ENCODE measurements around the gene PHC2. TPM values are rescaled to one million over a fixed set of nuclear protein-coding genes. Genes with fewer than 3 reads are reported as not detected.
A peak's percentile ranks its signal among the peaks of the same experiment; 100 is the strongest.

PHC2 gene
- total and polyA plus RNA-seq, 4 donors = 79.9 to 311 (median 121) TPM

GRCh38 chr1:33361532-33362235 lies 69.2 kb downstream of the PHC2 start:
- ATAC-seq (ENCODE audit: insufficient read depth, low FRiP score) (no peak), DNase-seq (peak in 1 of 3 donors; percentile 61)
- no peak for TF ChIP-seq CTCF (IDR thresholded peaks at IDR 0.05; ENCODE audit: control extremely low read depth, extremely low read depth)
- Histone ChIP-seq H3K4me3 (no peak overlapping the region), H3K4me1 (ENCODE audit: control insufficient read depth in 5 of 5, insufficient read depth in 5 of 5, low read length in 5 of 5) (peaks cover 11 to 57% (median 28%) of the 10 kb centered on the region in 5 donors), H3K9me3 (ENCODE audit: control insufficient read depth in 4 of 4, insufficient read depth in 3 of 4, low read length in 3 of 4) (no peaks in the 10 kb centered on the region), H3K27ac (ENCODE audit: low read depth in 1 of 2, low read length in 1 of 2) (peak overlapping the region; percentile 20 to 42), H3K36me3 (ENCODE audit: control insufficient read depth in 4 of 4, insufficient read depth in 4 of 4, low read length in 4 of 4) (peaks cover 0 to under 1% (median 0%) of the 10 kb centered on the region in 4 donors), H3K9ac (ENCODE audit: insufficient read depth in 1 of 2, low read length in 2 of 2) (no peak overlapping the region), H3K27me3 (ENCODE audit: control insufficient read depth in 3 of 3, insufficient read depth in 3 of 3, low read length in 2 of 3) (no peaks in the 10 kb centered on the region)
- WGBS, 2 donors = 23 to 50% methylated on average over 11 of the region's 11 CpGs

- DNase-seq (no peak), ATAC-seq (ENCODE audit: insufficient read depth, low FRiP score) (no peak)
- no peak overlapping the region for H3K9ac ChIP-seq (ENCODE audit: insufficient read depth in 1 of 2, low read length in 2 of 2)
These were observed 70.5 kb downstream of the PHC2 start for GRCh38 chr1:33360367-33360766.

GRCh38 chr1:33359931-33360330 lies 71.0 kb downstream of the PHC2 start:
- Histone ChIP-seq H3K27me3 (ENCODE audit: control insufficient read depth in 3 of 3, insufficient read depth in 3 of 3, low read length in 2 of 3) (no peaks in the 10 kb centered on the region), H3K4me1 (ENCODE audit: control insufficient read depth in 5 of 5, insufficient read depth in 5 of 5, low read length in 5 of 5) (peaks cover 11 to 39% (median 17%) of the 10 kb centered on the region in 5 donors), H3K4me3 (no peak overlapping the region), H3K9ac (ENCODE audit: insufficient read depth in 1 of 2, low read length in 2 of 2) (no peak overlapping the region), H3K27ac (ENCODE audit: low read depth in 1 of 2, low read length in 1 of 2) (no peak overlapping the region), H3K9me3 (ENCODE audit: control insufficient read depth in 4 of 4, insufficient read depth in 3 of 4, low read length in 3 of 4) (no peaks in the 10 kb centered on the region), H3K36me3 (ENCODE audit: control insufficient read depth in 4 of 4, insufficient read depth in 4 of 4, low read length in 4 of 4) (peaks cover 0 to 1% (median 0%) of the 10 kb centered on the region in 4 donors)
- TF ChIP-seq CTCF (IDR thresholded peaks at IDR 0.05; ENCODE audit: control extremely low read depth, extremely low read depth) = no peak
- WGBS, 2 donors = 73 to 74% methylated on average over 2 of the region's 2 CpGs
- DNase-seq = no peak
- no peak for ATAC-seq (ENCODE audit: insufficient read depth, low FRiP score)

More at GRCh38 chr1:33360367-33360766, 70.5 kb downstream of the PHC2 start:
- Histone ChIP-seq H3K9me3 (ENCODE audit: control insufficient read depth in 4 of 4, insufficient read depth in 3 of 4, low read length in 3 of 4) (no peaks in the 10 kb centered on the region), H3K4me3 (no peak overlapping the region), H3K36me3 (ENCODE audit: control insufficient read depth in 4 of 4, insufficient read depth in 4 of 4, low read length in 4 of 4) (no peaks in the 10 kb centered on the region), H3K4me1 (ENCODE audit: control insufficient read depth in 5 of 5, insufficient read depth in 5 of 5, low read length in 5 of 5) (peaks cover 11 to 44% (median 19%) of the 10 kb centered on the region in 5 donors), H3K27me3 (ENCODE audit: control insufficient read depth in 3 of 3, insufficient read depth in 3 of 3, low read length in 2 of 3) (no peaks in the 10 kb centered on the region), H3K27ac (ENCODE audit: low read depth in 1 of 2, low read length in 1 of 2) (no peak overlapping the region)
- no peak for TF ChIP-seq CTCF (IDR thresholded peaks at IDR 0.05; ENCODE audit: control extremely low read depth, extremely low read depth)
- 69 to 89% methylated on average over 1 of the region's 1 CpG for WGBS, 2 donors

All from lung (tissue), 12 donors.